EL (cell line): ENCODE measurements around the gene SEMA6A.

Experiments used
- DNase-seq: peaks from one replicate; pipeline ENCODE4 v3.0.0-alpha.2; 2016

Gene SEMA6A

DNA sequence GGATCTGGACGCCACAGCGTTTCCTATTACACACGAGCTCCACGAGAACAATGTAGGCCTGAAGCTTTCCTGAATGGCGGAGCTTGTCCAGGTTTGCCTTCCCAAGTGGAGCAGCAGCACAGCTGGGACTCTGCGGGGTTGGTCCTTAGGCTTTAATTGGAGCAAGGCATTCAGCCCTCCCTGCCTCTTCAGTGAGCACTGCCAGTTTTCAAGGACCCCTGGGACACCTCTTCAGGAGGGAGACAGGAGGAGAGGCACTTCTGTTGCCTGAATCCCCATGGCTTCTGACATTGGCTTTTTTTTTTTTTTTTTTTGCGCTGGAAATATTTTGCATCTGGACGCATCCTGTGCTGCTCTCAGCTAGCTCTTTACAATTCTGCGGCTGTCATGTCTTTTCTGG lies 179.4 kb downstream of the SEMA6A start:
- DNase-seq: no peak

DNA sequence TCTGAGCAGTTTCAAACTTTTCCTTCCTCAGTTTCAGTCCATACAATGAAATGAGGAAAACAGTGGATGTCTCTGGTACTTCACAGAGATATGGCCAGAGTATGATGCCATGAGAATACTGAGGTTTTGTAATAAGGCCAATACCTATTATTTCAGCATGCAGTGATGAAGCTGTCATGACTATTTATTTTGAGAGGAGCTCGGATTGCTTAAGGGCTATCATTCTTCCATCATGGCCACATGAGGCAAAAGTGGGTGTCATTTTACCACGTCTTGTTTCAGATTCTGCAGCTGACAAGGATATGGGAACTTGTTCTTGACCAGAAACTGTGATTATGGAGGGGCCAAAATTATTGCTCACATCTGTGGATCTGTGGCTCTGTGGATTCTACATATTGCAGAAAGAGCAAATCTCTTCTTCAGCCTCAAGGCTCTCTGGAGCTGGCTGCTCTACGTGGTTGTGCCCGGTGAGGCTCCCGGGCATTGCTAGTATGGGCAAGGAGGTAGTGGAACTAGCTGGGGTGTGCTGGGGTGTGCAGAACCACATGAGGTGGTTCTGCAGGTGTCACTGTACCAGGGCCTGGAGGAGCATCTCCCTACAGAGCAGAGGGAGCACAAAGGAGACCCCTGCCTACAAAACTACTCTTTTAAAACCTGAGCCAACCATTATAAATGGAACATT lies 180.3 kb downstream of the SEMA6A start:
- no peak for DNase-seq
